GM18526 (cell line): ENCODE data around the gene RHOC.

Experiments used
- POLR2A ChIP-seq: IDR thresholded peaks from 3 replicates; pipeline ENCODE4 v1.6.1; 2011; ENCODE audit not compliant: insufficient read length; ENCODE audit errors: extremely low read depth

Gene RHOC

DNA sequence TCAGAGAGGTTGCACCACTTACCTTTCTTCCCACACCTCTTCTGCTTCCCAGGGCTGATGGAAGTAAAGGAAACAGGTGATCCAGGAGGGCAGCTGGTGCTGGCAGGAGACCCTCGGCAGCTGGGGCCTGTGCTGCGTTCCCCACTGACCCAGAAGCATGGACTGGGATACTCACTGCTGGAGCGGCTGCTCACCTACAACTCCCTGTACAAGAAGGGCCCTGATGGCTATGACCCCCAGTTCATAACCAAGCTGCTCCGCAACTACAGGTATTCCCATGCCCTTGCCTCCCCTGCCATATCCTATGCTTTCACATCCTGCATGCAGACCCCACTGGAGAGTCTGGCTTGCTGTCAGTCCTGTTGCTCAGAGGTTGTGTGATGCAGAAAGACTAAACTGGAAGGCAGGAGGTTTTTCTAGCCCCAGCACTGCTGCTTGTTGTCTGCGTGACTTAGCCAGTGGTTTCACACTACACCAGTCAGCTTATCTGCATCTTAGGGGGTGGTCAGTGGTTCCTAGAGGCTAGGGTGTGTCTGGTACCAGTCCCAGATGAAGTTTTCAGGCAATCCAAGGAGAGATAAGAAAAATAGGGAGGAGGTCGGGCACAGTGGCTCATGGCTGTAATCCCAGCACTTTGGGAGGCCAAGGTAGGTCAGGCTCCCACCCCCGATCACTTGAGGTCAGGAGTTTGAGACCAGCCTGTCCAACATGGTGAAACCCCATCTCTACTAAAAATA lies 10.2 kb downstream of the RHOC start:
- TF ChIP-seq POLR2A, result no peak

DNA sequence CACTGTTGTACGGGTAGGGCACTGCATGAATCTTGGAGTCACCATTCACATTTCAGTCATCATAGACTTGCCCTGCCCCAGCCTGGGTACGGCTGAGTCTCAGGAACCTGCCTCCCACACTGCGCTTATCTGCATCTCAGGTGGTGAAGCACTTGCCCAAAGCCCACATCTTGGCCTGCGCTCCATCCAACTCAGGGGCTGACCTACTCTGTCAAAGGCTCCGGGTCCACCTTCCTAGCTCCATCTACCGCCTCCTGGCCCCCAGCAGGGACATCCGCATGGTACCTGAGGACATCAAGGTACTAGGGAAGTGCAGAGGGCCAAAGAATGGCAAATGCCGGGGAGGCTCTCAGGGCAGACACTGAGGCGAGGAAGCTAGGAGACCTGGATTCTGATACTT lies 11.7 kb downstream of the RHOC start:
- no peak for TF ChIP-seq POLR2A

DNA sequence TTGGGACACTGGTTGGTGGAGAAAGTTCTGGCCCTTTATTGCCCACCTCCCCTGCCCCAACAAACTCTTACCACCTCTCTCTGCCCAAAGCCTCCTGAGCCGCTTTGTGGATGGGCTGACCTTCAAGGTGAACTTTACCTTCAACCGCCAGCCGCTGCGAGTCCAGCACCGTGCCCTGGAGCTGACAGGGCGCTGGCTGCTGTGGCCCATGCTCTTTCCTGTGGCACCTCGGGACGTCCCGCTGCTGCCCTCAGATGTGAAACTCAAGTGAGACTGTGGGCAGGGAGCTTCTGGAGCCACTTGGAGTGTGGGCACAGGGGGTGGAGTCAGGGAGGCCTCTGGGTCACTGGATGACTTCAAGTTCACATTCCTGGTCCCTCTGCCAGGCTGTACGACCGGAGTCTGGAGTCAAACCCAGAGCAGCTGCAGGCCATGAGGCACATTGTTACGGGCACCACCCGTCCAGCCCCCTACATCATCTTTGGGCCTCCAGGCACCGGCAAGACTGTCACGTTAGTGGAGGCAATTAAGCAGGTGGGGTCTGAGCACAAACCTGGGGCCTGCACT lies 12.5 kb downstream of the RHOC start:
- TF ChIP-seq POLR2A, result no peak

DNA sequence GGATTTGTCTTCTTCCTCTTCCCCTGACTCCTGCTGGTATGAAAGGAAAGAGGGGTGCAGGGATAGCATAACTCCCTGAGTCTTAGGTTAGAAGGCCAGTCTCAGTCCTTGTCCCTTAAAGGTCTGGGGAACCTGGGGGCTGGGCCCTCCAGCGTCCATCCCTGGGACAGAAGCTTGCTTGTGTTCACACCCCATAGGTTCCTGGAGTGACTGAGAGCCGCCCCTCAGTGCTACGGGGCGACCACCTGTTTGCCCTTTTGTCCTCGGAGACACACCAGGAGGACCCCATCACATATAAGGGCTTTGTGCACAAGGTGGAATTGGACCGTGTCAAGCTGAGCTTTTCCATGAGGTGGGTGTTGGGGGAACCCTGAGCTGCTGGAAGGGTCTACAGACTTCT lies 13.1 kb downstream of the RHOC start:
- TF ChIP-seq POLR2A, result no peak

DNA sequence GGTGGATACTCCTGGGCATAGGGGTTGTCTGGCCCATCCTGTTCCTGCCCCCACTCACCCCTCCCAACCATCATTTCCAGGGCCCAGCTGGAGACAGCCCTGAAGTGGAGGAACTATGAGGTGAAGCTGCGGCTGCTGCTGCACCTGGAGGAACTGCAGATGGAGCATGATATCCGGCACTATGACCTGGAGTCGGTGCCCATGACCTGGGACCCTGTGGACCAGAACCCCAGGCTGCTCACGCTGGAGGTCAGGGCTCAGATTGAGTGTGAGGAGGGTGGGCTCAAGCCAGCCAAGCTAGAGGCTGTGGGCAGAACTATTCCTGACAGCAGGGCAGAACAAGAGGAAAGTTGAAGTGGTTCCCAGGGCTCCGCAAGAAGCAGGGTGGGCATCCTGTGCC lies 14.2 kb downstream of the RHOC start:
- no peak for TF ChIP-seq POLR2A

DNA sequence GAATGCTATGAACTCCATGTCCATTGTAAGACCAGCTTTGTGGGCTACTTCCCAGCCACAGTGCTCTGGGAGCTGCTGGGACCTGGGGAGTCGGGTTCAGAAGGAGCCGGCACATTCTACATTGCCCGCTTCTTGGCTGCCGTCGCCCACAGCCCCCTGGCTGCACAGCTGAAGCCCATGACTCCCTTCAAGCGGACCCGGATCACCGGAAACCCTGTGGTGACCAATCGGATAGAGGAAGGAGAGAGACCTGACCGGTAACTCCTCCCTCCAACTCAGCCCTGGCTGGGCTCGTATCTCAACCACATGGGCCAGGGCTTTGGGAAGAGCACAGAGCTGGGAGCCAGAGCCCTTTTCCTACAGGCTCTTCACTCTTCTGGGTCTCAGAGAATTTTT lies 17.1 kb downstream of the RHOC start:
- TF ChIP-seq POLR2A, result no peak

DNA sequence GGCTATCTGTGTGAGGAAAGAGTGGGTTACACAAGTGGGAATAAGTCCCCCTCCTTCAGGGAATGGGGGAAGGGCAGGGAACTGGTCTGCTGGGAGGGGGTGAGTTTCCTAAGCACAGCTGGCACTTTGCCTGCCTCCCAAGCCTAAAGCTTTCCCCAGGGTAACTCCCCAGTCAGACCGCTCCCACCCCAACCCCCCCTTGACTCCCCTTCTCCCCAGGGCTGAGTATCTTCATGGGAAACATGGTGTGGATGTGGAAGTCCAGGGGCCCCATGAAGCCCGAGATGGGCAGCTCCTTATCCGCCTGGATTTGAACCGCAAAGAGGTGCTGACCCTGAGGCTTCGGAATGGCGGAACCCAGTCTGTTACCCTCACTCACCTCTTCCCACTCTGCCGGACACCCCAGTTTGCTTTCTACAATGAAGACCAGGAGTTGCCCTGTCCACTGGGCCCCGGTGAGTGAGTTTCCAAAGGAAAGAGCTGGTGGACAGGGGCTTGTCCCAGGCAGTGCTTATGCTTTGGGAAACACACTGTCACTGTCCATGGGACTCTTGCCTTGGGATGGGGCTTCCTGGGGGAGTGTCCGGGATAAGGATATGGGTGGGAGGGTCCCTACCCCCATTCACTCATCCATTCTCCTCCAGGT lies 17.6 kb downstream of the RHOC start:
- TF ChIP-seq POLR2A, result no peak

DNA sequence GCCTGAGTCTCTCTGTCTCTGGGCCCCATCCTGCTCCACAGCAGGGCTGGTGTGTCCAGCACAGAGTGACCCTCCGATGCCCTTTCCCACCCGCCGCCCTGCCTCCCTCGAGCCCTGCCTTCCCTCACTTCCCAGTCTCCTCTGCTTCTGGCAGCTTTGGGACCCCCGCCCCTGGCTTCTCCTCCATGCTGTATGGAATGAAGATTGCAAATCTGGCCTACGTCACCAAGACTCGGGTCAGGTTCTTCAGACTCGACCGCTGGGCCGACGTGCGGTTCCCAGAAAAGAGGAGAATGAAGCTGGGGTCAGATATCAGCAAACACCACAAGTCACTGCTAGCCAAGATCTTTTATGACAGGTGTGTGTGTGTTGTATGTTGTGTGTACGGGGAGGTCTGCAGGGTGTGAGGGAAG lies 18.1 kb downstream of the RHOC start:
- TF ChIP-seq POLR2A, result no peak

DNA sequence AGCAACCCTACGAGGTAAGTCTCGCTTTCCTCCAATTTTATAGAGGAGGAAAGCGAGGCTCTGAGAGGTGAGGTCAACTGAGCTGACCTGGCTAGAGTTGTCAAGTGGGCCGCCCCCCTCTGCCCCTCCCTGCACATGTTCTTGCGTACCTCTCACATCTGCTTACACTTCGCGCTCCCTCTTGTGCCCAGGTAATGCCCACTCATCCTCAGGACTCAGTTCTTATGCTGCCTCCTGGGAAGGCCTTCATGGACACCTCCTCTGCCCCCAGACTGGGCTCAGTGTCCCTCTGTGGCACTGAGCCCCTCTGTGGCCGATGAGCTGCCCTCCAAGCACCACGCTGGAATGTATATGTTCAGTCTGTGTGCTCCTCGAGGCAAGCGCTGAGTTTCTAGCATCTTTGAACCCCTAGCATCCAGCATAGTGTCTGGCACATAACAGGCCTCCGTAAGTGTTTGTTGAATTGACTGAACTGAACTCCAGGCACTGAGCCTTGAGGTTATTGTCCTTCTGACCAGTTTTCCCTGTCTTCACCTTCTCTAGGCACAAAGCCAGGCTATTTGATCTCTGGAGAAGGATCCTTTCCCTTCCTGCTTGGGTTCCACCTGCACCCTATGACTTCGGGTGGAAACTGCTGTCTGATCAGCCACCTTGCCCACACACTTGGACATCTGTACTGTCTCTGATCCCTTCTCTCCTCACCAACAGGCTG lies 19.0 kb downstream of the RHOC start:
- TF ChIP-seq POLR2A, result no peak

DNA sequence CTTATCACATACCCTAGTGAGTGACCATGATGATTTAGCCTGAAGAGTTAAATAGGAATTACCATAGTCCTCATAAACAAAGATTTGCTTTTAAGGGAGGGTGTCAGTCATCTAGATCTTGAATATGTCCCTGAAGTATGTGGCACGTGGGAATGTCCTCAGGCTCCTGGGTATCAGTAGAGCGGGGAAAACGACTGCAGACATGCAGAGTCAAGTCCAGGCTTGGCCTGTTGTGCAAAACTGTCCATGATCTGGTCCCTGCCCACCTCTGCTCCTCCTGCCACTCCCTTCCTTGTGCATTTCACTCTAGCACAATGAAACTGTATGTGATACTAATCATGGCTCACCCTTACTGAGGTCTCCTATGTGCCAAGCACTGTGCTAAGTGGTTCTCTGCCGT lies 19.6 kb downstream of the RHOC start:
- TF ChIP-seq POLR2A, result no peak

DNA sequence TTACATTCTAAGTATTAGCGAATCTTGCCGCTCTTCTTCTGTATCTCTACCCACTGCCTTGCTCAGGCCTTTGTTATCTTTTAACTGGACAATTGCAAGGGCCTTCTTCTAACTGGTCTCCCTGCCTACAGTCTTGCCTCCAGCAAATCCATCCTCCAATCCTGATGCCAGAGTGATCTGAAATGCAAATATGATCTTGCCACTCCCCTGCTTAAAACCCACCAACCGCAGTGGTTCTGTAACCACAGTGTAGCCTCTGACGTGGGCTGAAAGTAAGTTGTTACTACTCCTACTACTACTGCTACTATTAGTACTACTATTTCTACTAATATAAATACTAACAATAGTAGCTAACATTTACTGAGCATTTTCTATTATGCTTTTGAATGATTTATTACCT lies 20.1 kb downstream of the RHOC start:
- no peak for TF ChIP-seq POLR2A

DNA sequence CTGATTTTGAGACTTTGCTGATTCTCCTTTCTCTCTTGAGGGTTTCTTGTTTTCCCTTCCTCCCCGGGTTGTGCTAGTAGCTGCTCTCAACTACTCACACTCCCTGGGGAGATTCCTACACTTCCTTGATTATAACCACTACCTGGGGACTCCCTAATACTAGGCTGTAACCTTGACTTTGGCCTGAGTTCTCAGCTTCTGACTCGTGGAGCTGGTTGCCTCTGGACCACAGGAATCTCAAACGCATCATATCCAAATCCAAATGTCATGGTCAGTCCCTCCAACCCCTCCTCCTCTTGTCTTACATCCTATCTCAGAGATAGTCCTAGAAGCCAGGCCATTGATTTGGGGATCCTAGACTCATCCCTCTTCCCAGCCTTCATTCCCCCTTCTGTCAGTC lies 20.5 kb downstream of the RHOC start:
- no peak for TF ChIP-seq POLR2A

DNA sequence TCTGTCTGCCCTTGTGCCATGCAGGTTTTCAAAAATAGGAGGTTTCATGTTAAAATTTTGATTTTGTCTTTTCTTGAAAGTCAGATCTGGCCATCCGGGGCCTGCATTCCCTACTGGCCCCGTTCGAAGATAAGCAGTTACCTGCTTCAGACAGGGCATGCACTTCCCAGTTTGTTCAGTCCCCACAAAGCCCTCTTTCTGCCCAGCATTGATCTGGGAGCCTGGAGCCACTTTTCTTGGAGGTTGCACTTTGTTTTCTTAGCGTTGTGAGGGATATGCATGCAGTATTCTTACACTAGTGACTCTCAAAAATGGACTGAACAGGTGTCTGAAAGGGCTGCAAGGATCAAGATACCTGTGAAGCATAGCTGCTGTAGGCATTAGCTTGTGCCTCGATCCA lies 21.0 kb downstream of the RHOC start:
- no peak for TF ChIP-seq POLR2A

DNA sequence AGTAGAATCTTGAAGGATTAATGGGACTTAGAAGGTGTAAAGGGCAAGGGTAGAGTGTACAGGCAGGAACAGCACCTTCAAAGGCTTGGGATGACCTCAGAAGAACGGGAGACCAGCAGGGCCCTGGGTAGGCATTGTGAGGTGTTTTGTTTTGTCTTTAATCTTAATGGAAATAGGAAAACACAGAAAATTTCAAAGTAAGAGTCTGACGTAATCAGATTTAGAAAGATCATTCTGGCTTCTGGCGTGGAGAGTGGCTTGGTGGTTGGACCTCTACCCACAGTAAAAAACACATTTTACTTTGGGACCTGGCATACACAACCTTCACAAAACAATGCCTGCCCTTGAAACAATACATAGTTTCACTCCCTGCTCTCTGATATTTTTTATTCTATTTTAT lies 28.3 kb downstream of the RHOC start:
- no peak for TF ChIP-seq POLR2A

DNA sequence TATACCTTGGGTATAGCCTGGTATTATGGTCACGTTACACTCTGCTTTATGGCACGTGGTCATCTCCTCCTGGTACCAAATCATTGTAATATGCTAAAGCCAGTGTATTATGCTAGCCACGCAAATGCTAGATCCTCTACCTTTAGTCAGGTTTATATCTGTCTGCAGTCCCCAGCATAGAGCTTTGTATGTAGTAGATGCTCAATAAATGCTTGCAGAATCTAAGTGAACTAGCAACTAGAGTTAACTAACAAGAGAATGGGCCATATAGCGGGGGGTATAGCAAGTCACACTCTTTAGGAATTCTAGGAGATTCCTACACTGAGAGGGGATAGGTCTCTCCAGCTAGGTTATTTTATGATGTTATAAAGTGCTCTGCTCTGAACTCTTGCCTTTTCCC lies 29.4 kb downstream of the RHOC start:
- TF ChIP-seq POLR2A, result no peak

DNA sequence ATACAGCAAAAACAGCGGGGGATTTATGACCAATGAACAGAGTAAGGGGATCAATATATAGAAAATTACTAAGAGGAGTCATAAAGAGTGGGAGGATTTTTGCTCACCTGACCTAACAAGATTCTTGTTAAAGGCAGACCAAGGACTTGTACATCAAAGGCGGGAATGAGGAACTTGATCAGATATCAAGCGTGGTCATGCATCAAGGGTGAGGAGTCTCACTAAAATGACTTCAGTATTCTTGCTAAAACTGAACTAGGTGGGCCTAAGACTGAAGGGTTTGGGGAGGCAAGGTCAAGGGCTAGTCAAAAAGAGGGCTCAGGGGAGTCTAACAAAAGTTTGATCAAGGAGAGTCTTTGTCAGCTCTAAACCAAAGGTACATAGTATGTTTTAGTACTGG lies 30.4 kb downstream of the RHOC start:
- no peak for TF ChIP-seq POLR2A
